ENCODE results near the gene METTL3.

DNA sequence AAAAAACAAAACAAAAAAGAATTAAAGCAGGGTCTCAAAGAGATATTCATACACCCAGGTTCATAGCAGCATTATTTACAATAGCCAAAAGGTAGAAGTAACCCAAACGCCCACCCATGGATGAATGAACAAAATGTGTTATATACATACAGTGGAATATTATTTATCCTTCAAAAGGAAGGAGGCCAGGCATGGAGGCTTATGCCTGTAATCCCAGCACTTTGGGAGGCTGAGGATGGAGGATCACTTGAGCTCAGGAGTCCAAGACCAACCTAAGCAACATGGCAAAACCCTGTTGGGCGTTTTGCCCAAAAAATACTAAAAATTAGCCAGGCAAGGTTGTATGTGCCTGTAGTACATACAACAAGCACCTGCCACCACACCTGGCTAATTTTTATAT, 4.6 kb downstream of the METTL3 start:
- TF ChIP-seq, protein P1, sequence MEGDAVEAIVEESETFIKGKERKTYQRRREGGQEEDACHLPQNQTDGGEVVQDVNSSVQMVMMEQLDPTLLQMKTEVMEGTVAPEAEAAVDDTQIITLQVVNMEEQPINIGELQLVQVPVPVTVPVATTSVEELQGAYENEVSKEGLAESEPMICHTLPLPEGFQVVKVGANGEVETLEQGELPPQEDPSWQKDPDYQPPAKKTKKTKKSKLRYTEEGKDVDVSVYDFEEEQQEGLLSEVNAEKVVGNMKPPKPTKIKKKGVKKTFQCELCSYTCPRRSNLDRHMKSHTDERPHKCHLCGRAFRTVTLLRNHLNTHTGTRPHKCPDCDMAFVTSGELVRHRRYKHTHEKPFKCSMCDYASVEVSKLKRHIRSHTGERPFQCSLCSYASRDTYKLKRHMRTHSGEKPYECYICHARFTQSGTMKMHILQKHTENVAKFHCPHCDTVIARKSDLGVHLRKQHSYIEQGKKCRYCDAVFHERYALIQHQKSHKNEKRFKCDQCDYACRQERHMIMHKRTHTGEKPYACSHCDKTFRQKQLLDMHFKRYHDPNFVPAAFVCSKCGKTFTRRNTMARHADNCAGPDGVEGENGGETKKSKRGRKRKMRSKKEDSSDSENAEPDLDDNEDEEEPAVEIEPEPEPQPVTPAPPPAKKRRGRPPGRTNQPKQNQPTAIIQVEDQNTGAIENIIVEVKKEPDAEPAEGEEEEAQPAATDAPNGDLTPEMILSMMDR (IDR thresholded peaks at IDR 0.05) = no peak
- no peak for TF ChIP-seq POLR2A (IDR thresholded peaks at IDR 0.05)
